GM12864 (cell line): ENCODE measurements around the gene NFATC2.

Source experiments
- DNase-seq: peaks from one replicate; pipeline ENCODE4 v3.0.0-alpha.2; 2011; ENCODE audit warnings: low read depth
- H3K4me3 ChIP-seq: 2 replicates; pipeline ENCODE4 v1.5.1; 2011; ENCODE audit warnings: mild to moderate bottlenecking, low read depth, low read length, control low read depth
- CTCF ChIP-seq: IDR thresholded peaks from 2 replicates; pipeline ENCODE4 v1.5.1; 2011; ENCODE audit warnings: low read depth, mild to moderate bottlenecking, moderate library complexity, low read length, control low read depth, inconsistent platforms; ENCODE audit errors: missing control alignments

Gene NFATC2

DNA sequence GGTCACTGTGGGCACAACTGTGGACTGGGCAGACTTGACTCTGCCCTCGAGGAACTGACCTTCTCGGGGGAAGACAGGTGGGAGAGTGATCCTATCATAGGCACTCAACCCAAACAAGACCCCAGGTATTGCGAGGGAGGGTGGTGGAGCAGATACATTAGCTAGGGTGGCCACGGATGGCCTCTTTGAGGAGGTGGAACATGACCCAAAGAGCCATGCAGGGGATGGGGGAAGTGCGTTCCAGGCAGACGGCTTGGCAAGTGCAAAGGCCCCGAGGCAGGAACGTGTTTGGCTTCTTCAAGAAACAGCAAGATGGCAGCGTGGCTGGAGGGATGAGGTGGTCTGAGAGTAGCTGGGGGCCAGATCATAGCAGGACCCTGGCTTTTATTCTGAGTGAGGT lies 167.6 kb downstream of the NFATC2 start:
- no peak overlapping the region for H3K4me3 ChIP-seq
- no peak for DNase-seq
- no peak for TF ChIP-seq CTCF

DNA sequence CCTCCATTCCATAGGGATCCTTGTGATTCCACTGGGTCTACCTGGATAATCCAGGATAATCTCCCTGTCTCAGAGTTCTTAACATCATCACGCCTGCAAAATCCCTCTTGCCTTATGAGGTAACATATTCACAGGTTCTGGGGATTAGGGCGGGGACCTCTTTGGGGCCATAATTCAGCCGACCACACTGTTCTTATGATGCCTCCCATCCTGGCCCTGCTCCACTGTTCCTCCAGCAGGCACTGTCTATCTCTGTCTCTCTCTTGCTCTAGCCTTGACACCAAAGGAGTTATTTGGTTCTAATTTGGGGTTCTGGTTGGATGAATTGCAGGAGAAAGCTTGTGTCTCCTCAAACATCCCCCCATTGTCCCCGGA lies 168.1 kb downstream of the NFATC2 start:
- H3K4me3 ChIP-seq: no peak overlapping the region
- TF ChIP-seq CTCF: no peak

DNA sequence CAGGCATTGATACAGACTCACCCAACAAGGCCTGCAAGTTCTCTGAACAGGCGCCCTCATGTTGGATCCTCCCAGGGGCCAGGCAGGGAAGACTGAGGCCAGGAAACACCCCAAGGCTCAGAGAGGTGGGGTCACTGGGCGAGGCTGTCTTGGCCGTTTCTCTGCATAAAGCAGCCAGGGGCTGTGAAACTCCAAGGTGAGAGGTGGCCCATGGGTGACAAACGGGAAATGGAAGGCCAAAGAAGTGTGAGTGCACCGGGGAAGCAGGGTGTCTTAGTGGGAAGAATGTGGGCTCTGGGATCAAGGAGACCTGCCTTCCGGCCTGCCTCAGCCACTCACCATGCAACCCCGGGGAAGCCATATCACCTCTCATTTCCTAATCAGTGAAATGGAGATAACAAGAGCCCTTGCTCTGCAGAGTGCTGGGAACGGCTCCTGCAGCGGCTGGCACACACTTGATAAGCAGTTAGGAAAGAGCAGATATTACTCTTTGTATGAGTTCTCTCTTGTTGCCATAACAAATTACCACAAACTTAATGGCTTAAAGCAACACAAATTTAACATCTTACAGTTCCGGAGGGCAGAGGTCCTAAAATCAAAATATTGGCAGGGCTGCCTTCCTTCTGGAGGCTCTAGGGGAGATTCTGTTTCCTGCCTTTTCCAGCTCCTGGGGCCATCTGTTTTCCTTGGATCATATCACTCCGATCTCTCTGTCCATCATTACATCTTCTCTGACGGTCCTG lies 168.6 kb downstream of the NFATC2 start:
- DNase-seq: no peak
- TF ChIP-seq CTCF: no peak
- no peak overlapping the region for H3K4me3 ChIP-seq

More for the DNA sequence above, 168.1 kb downstream of the NFATC2 start:
- DNase-seq: no peak

GRCh38 chr20:51372966-51373365 lies 169.6 kb downstream of the NFATC2 start:
- no peak for DNase-seq
- H3K4me3 ChIP-seq: no peak overlapping the region
- TF ChIP-seq CTCF: no peak

DNA sequence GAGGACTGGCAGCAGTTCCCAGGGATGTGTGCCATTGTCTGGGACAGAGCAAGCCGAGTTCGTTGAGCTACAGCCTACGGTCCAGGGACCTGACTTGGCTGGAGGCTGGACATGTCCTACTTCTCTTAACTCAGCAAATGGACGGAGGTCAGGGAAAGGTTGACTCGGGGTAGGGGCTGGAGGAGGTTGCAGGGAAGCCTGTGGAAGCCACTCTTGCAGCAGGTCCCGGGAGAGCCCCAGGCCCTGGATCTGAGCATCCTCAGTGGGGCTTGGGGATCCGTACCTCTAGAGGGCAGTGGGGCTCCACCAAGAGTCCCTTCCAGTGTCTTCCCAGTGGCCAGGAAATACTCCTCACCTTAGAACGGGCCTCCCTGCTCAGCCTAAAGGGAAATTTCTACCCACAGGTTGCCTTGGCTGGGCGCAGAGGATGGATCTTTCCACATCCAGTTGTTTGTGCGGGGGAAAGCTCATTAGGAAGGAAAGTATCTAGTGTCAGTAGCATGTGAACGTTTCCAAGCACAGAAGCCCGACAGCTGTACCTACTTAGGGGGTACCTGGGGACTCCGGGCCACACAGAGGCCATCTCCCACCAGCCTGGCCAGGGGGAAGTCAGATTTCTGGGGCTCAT lies 170.2 kb downstream of the NFATC2 start:
- peak; percentile 95 for TF ChIP-seq CTCF
- no peak for DNase-seq
- no peak overlapping the region for H3K4me3 ChIP-seq

DNA sequence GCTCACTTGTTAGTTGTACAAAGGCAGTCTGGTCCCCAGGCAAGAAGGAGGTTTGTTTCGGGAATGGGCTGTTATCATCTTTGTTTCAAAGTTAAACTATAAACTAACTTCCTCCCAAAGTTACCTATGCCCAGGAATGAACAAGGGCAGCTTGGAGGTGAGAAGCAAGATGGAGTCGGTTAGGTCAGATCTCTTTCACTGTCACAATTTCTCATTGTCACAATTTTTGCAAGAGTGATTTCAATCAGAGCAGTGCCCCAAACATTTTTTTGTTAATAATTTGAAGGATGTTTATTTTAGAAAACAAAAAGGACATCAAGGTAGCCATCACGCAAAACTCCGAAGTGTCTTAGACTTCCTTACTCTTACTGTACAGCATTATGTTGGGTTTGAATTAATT lies 170.8 kb downstream of the NFATC2 start:
- DNase-seq: no peak
- no peak overlapping the region for H3K4me3 ChIP-seq
- no peak for TF ChIP-seq CTCF

DNA sequence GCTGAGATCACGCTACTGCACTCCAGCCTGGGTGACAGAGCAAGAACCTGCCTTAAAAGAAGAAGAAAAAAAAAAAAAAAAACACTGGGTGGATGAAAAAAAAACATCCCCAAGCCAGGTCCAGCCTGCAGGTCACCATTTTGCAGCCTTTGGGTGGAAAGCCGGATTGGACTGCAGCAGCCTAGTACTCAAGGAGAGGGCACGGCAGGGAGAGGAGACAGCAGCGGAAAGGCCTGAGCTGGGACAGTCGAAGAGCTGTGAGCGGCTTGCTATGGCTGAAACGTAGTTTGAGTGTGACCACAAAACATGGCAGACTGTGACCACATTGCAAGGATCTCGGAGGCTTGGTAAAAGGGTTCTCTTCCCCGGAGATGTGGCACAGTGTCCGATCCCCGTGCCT lies 173.0 kb downstream of the NFATC2 start:
- no peak overlapping the region for H3K4me3 ChIP-seq
- TF ChIP-seq CTCF: no peak
- DNase-seq: no peak
